GM12878 (cell line): ENCODE measurements around the gene PPIE. TPM values are rescaled to one million over a fixed set of nuclear protein-coding genes. Genes with fewer than 3 reads are reported as not detected.

Source experiments
- ATAC-seq: fragments of 200-7000 bp; cut with Tn5 transposase; 3 replicates; pipeline ENCODE4 v1.9.1; 2020; ENCODE audit warnings: mild to moderate bottlenecking, moderate library complexity
- BruUV-seq: library from RNA; stranded (reverse); fragments of 400-500 nt; replicated peaks from 2 replicates; lab custom pipeline; 2021; lab: Mats Ljungman, UMichigan
- CTCF ChIA-PET: fragments of 300-600 bp; sonication (Branson Sonifier 250); formaldehyde crosslinking; extraction: SDS; loops from one replicate; lab custom pipeline; 2021; ENCODE audit warnings: inconsistent platforms; lab: Yijun Ruan, JAX
- POLR2A ChIA-PET: fragments of 350-600 bp; formaldehyde crosslinking; extraction: SDS; loops from one replicate; lab custom pipeline; 2021; ENCODE audit warnings: inconsistent platforms; lab: Charles Lee
- RAD21 ChIA-PET: fragments of 300-600 bp; sonication (Branson Sonifier 250); formaldehyde crosslinking; loops from one replicate; lab custom pipeline; 2023; ENCODE audit warnings: antibody characterized with exemption; ENCODE audit not compliant: unreplicated experiment; lab: Charles Lee
- SMC1A ChIA-PET: fragments of 300-600 bp; sonication (Branson Sonifier 250); formaldehyde crosslinking; loops from one replicate; lab custom pipeline; 2023; ENCODE audit not compliant: unreplicated experiment, uncharacterized antibody; lab: Charles Lee
- DNase-seq: peaks from one replicate; pipeline ENCODE4 v3.0.0-alpha.2; 2011; ENCODE audit warnings: low read depth, low spot score
- FAIRE-seq: peaks from 3 replicates; lab custom pipeline; 2011; peaks lifted over from hg19 to GRCh38; lab: Jason Lieb, UNC
- H2AFZ ChIP-seq: 2 replicates; pipeline ENCODE4 v1.6.0; 2011; ENCODE audit warnings: low read depth, low read length, control low read depth; ENCODE audit not compliant: control insufficient read depth
- H3K27ac ChIP-seq: 2 replicates; pipeline ENCODE4 v1.5.1; 2011; ENCODE audit warnings: control low read depth; ENCODE audit not compliant: control insufficient read depth, insufficient read depth
- H3K27me3 ChIP-seq, 2 experiments: replicated peaks in 1 of 2; 2 replicates each; pipeline versions ENCODE4 v1.6.0 to v1.6.1; 2011; ENCODE audit warnings: low read length in 1 of 2; ENCODE audit not compliant: control insufficient read depth in 2 of 2, insufficient read depth in 2 of 2
- H3K36me3 ChIP-seq, 2 experiments: 2 replicates each; pipeline ENCODE4 v1.5.1; 2011; ENCODE audit warnings: low read length in 1 of 2; ENCODE audit not compliant: control insufficient read depth in 2 of 2, insufficient read depth in 2 of 2
- H3K4me1 ChIP-seq: 2 replicates; pipeline ENCODE4 v1.6.1; 2011; ENCODE audit warnings: mild to moderate bottlenecking, low read length, moderate library complexity, mixed read lengths; ENCODE audit not compliant: control insufficient read depth, insufficient read depth
- H3K4me2 ChIP-seq: 2 replicates; pipeline ENCODE4 v1.6.0; 2011; ENCODE audit warnings: control low read depth; ENCODE audit not compliant: control insufficient read depth, insufficient read depth
- H3K4me3 ChIP-seq: fragments of 200-600 bp; sonication (generic); 2 replicates; pipeline ENCODE4 v1.5.1; 2016
- H3K79me2 ChIP-seq: 2 replicates; pipeline ENCODE4 v1.6.0; 2011; ENCODE audit warnings: low read length; ENCODE audit not compliant: control insufficient read depth, insufficient read depth
- H3K9ac ChIP-seq: 2 replicates; pipeline ENCODE4 v1.8.0; 2011; ENCODE audit warnings: low read length, control low read depth, mixed read lengths; ENCODE audit not compliant: control insufficient read depth, insufficient read depth
- H3K9me3 ChIP-seq: replicated peaks from 3 replicates; pipeline ENCODE4 v1.5.1; 2011; ENCODE audit warnings: mild to moderate bottlenecking, low read length; ENCODE audit not compliant: control insufficient read depth, insufficient read depth
- H4K20me1 ChIP-seq: 2 replicates; pipeline ENCODE4 v1.6.0; 2011; ENCODE audit not compliant: control insufficient read depth, insufficient read depth
- ASH2L ChIP-seq: fragments of 300-600, 200-600 bp; sonication (generic); IDR thresholded peaks from 2 replicates; pipeline ENCODE4 v1.6.1; 2017; ENCODE audit warnings: low read depth, mild to moderate bottlenecking, borderline replicate concordance
- MTA2 ChIP-seq: fragments of 450-650 bp; IDR thresholded peaks from 2 replicates; pipeline ENCODE4 v1.6.1; 2016; ENCODE audit warnings: low read depth, mild to moderate bottlenecking, moderate library complexity
- RUNX3 ChIP-seq: IDR thresholded peaks from 2 replicates; pipeline ENCODE4 v1.6.1; 2012; ENCODE audit warnings: low read length, inconsistent platforms
- SPI1 ChIP-seq: IDR thresholded peaks from 2 replicates; pipeline ENCODE4 v1.6.1; 2011; ENCODE audit warnings: low read depth, mild to moderate bottlenecking, low read length, moderate library complexity, borderline replicate concordance; ENCODE audit not compliant: insufficient read depth
- YY1 ChIP-seq: IDR thresholded peaks from 2 replicates; pipeline ENCODE4 v1.6.1; 2011; ENCODE audit warnings: low read depth, mild to moderate bottlenecking, low read length
- ZBTB40 ChIP-seq: fragments of 450-650 bp; IDR thresholded peaks from 2 replicates; pipeline ENCODE4 v1.6.1; 2016; ENCODE audit warnings: mild to moderate bottlenecking, moderate library complexity, borderline replicate concordance
- WGBS: methylation state at CpG from one replicate; pipeline ENCODE4 v1.1.6; 2016; ENCODE audit warnings: low lambda C conversion rate; ENCODE audit not compliant: insufficient replicate concordance, insufficient coverage; ENCODE audit errors: missing lambda C conversion rate; 5-methylcytosine and 5-hydroxymethylcytosine counted together
- in situ Hi-C: fragments of 300-500 bp; cut with MboI; formaldehyde crosslinking; loops from 9 replicates; pipeline ENCODE4 v1.14.3; 2018; ENCODE audit warnings: mixed read lengths
- intact Hi-C: fragments of 100-400 bp; cut with micrococcal nuclease; formaldehyde crosslinking; loops from one replicate; pipeline ENCODE4 v1.14.2; 2022; ENCODE audit not compliant: unreplicated experiment
- polyA plus RNA-seq, 11 experiments: library from polyadenylated mRNA; depleted of rRNA in 4 of 11; unstranded in 6 of 11; stranded (reverse) in 5 of 11; fragments of >200 nt; fragmentation: Nextera tagmentation in 4 of 11; fragmentation: Illumina TruSeq in 1 of 11; extraction: Ambion mirVana in 4 of 11; extraction: Trizol in 1 of 11; gene quantifications; 1 replicate in 1 of 11; 2 replicates in 10 of 11; pipeline versions ENCODE4 v1.2.1 to v1.2.3, GENCODE V29; 2011 to 2016; ENCODE audit warnings: inconsistent platforms in 2 of 11, missing spikeins in 2 of 11, low read depth in 1 of 11
- total RNA-seq, 4 experiments: library from RNA; depleted of rRNA in 3 of 4; stranded (reverse); fragments of >200 nt in 3 of 4; fragmentation: Illumina TruSeq in 1 of 4; extraction: Trizol in 1 of 4; gene quantifications; 2 replicates each; pipeline versions ENCODE4 v1.2.1 to v1.2.3, GENCODE V29; 2013 to 2021
- TF ChIP-seq, protein P1 (sequence below): fragments of 450-650 bp; conservative IDR thresholded peaks from 2 replicates; pipeline ENCODE4 v1.6.1; 2017; ENCODE audit warnings: mild to moderate bottlenecking, moderate library complexity

Gene PPIE
- total and polyA plus RNA-seq, 10 of the 15 experiments (the other 5 are each of a cell fraction or from before 2014, with no cell fraction given) = 36.6 to 163 (median 70.1) TPM

- Histone ChIP-seq H3K4me3 (no peak overlapping the region), H3K4me1 (no peaks in the 10 kb centered on the region), H3K9ac (no peak overlapping the region), H3K27ac (no peak overlapping the region), H3K4me2 (no peak overlapping the region), H3K36me3 (peaks cover 25 to 50% of the 10 kb centered on the region in 2 experiments), H3K27me3 (no peaks in the 10 kb centered on the region), H2AFZ (no peak overlapping the region), H3K79me2 (no peaks in the 10 kb centered on the region), H4K20me1 (no peaks in the 10 kb centered on the region), H3K9me3 (no peaks in the 10 kb centered on the region)
- ChIA-PET SMC1A (no interaction called here), CTCF (no interaction called here), POLR2A (no interaction called here), RAD21 (no interaction called here)
- BruUV-seq = no TSS peak
- FAIRE-seq = no peak
- 98% methylated on average over 7 of the region's 7 CpGs for WGBS
- no peak for DNase-seq
- in situ Hi-C loops (no loop called here), intact Hi-C loops (no loop called here)
- no peak for TF ChIP-seq SPI1
- TF ChIP-seq RUNX3 = no peak
- TF ChIP-seq ASH2L = no peak
- no peak for TF ChIP-seq YY1
- no peak for TF ChIP-seq ZBTB40
- TF ChIP-seq, protein P1, sequence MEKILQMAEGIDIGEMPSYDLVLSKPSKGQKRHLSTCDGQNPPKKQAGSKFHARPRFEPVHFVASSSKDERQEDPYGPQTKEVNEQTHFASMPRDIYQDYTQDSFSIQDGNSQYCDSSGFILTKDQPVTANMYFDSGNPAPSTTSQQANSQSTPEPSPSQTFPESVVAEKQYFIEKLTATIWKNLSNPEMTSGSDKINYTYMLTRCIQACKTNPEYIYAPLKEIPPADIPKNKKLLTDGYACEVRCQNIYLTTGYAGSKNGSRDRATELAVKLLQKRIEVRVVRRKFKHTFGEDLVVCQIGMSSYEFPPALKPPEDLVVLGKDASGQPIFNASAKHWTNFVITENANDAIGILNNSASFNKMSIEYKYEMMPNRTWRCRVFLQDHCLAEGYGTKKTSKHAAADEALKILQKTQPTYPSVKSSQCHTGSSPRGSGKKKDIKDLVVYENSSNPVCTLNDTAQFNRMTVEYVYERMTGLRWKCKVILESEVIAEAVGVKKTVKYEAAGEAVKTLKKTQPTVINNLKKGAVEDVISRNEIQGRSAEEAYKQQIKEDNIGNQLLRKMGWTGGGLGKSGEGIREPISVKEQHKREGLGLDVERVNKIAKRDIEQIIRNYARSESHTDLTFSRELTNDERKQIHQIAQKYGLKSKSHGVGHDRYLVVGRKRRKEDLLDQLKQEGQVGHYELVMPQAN = no peak
- no peak for TF ChIP-seq MTA2
- ATAC-seq = no peak
These were observed 12.9 kb downstream of the PPIE start for GRCh38 chr1:39751595-39751994.
